Measurements from ENCODE around the gene ARSB. TPM values are rescaled to one million over a fixed set of nuclear protein-coding genes. Genes with fewer than 3 reads are reported as not detected.

Gene ARSB
- total RNA-seq, 1 donor from 2014 or later, result 23.5 TPM

GRCh38 chr5:78731884-78732283, 253.2 kb downstream of the ARSB start:
- Mint-ChIP-seq H3K4me3 (ENCODE audit: unreplicated experiment) (no peak overlapping the region), H3K4me1 (ENCODE audit: low read depth, unreplicated experiment) (peaks cover 5% of the 10 kb centered on the region), H3K27ac (ENCODE audit: unreplicated experiment) (no peak overlapping the region), H3K9me3 (ENCODE audit: unreplicated experiment) (no peaks in the 10 kb centered on the region), H3K36me3 (ENCODE audit: unreplicated experiment) (peaks cover 4% of the 10 kb centered on the region), H3K27me3 (ENCODE audit: unreplicated experiment) (no peaks in the 10 kb centered on the region)
- no peak for TF ChIP-seq CTCF (IDR thresholded peaks at IDR 0.05; ENCODE audit: partially characterized antibody, unreplicated experiment)
- DNase-seq, result no peak

- peak overlapping the region; percentile 60 for H3K27ac Mint-ChIP-seq (ENCODE audit: unreplicated experiment)
- peak overlapping the region; percentile 14 for H3K4me3 Mint-ChIP-seq (ENCODE audit: unreplicated experiment)
- no peaks in the 10 kb centered on the region for H3K36me3 Mint-ChIP-seq (ENCODE audit: unreplicated experiment)
- H3K27me3 Mint-ChIP-seq (ENCODE audit: unreplicated experiment), result peaks cover 1% of the 10 kb centered on the region
- no peak for TF ChIP-seq CTCF (IDR thresholded peaks at IDR 0.05; ENCODE audit: partially characterized antibody, unreplicated experiment)
- no peaks in the 10 kb centered on the region for H3K9me3 Mint-ChIP-seq (ENCODE audit: unreplicated experiment)
- peaks cover 5% of the 10 kb centered on the region for H3K4me1 Mint-ChIP-seq (ENCODE audit: low read depth, unreplicated experiment)
- DNase-seq, result no peak
These were observed 254.6 kb downstream of the ARSB start for GRCh38 chr5:78730300-78731094.

GRCh38 chr5:78727786-78728761, 257.0 kb downstream of the ARSB start:
- no peak for DNase-seq
- Mint-ChIP-seq H3K27me3 (ENCODE audit: unreplicated experiment) (peaks cover 1% of the 10 kb centered on the region), H3K27ac (ENCODE audit: unreplicated experiment) (no peak overlapping the region), H3K36me3 (ENCODE audit: unreplicated experiment) (no peaks in the 10 kb centered on the region), H3K4me1 (ENCODE audit: low read depth, unreplicated experiment) (peaks cover 5% of the 10 kb centered on the region), H3K4me3 (ENCODE audit: unreplicated experiment) (no peak overlapping the region), H3K9me3 (ENCODE audit: unreplicated experiment) (peaks cover 2% of the 10 kb centered on the region)
- TF ChIP-seq CTCF (IDR thresholded peaks at IDR 0.05; ENCODE audit: partially characterized antibody, unreplicated experiment), result no peak

Other genes with a start within 250 kb of the ARSB start
- gene DMGDH, start 84.4 kb upstream of the ARSB start, total RNA-seq (ENCODE audit: unreplicated experiment), result 1.7 TPM
- gene BHMT2, start 84.5 kb upstream of the ARSB start, total RNA-seq (ENCODE audit: unreplicated experiment), result not detected
- gene BHMT, start 126.5 kb upstream of the ARSB start, total RNA-seq (ENCODE audit: unreplicated experiment), result 20.4 TPM